NT2/D1 (cell line): ENCODE measurements around the gene ERVFRD-1.

ENCODE experiments used
- DNase-seq: peaks from one replicate; pipeline ENCODE4 v3.0.0-alpha.2; 2011; ENCODE audit warnings: low read depth, low spot score
- H3K27me3 ChIP-seq: 2 replicates; pipeline ENCODE4 v1.6.0; 2011; ENCODE audit warnings: mild to moderate bottlenecking; ENCODE audit not compliant: insufficient read length, insufficient read depth
- H3K36me3 ChIP-seq: 2 replicates; pipeline ENCODE4 v1.6.1; 2011; ENCODE audit warnings: mild to moderate bottlenecking, low read length, mixed read lengths; ENCODE audit not compliant: insufficient read depth, insufficient read length
- H3K4me1 ChIP-seq: 2 replicates; pipeline ENCODE4 v1.5.1; 2011; ENCODE audit not compliant: insufficient read depth, insufficient read length
- H3K4me3 ChIP-seq: 2 replicates; pipeline ENCODE4 v1.5.1; 2011; ENCODE audit warnings: low read depth; ENCODE audit not compliant: insufficient read length
- H3K9ac ChIP-seq: 2 replicates; pipeline ENCODE4 v1.6.0; 2011; ENCODE audit warnings: low read depth; ENCODE audit not compliant: insufficient read length
- H3K9me3 ChIP-seq: 2 replicates; pipeline ENCODE4 v1.5.1; 2011; ENCODE audit warnings: mild to moderate bottlenecking, low read length; ENCODE audit not compliant: insufficient read depth
- SUZ12 ChIP-seq: IDR thresholded peaks from 2 replicates; pipeline ENCODE4 v1.6.1; 2011; ENCODE audit not compliant: insufficient read length, insufficient read depth; ENCODE audit errors: extremely low read depth
- YY1 ChIP-seq: IDR thresholded peaks from 2 replicates; pipeline ENCODE4 v1.6.1; 2011; ENCODE audit not compliant: insufficient read length, insufficient read depth
- ZNF274 ChIP-seq: IDR thresholded peaks from 2 replicates; pipeline ENCODE4 v1.6.1; 2011; ENCODE audit warnings: mild to moderate bottlenecking, low read depth, low read length

ERVFRD-1 gene

GRCh38 chr6:11146117-11146826 is 34.7 kb upstream of the ERVFRD-1 start:
- no peak for DNase-seq
- Histone ChIP-seq H3K9me3 (no peaks in the 10 kb centered on the region), H3K36me3 (no peaks in the 10 kb centered on the region), H3K27me3 (no peaks in the 10 kb centered on the region), H3K4me3 (no peak overlapping the region), H3K4me1 (no peaks in the 10 kb centered on the region), H3K9ac (no peak overlapping the region)
- TF ChIP-seq SUZ12 = no peak
- no peak for TF ChIP-seq YY1
- TF ChIP-seq ZNF274 = no peak

GRCh38 chr6:11144393-11144851 is 32.9 kb upstream of the ERVFRD-1 start:
- DNase-seq = no peak
- Histone ChIP-seq H3K4me3 (no peak overlapping the region), H3K27me3 (no peaks in the 10 kb centered on the region), H3K9ac (no peak overlapping the region), H3K9me3 (no peaks in the 10 kb centered on the region), H3K36me3 (no peaks in the 10 kb centered on the region), H3K4me1 (no peaks in the 10 kb centered on the region)
- TF ChIP-seq SUZ12 = no peak
- TF ChIP-seq YY1 = no peak
- no peak for TF ChIP-seq ZNF274

GRCh38 chr6:11143394-11144371 is 32.2 kb upstream of the ERVFRD-1 start:
- Histone ChIP-seq H3K9ac (no peak overlapping the region), H3K27me3 (no peaks in the 10 kb centered on the region), H3K9me3 (no peaks in the 10 kb centered on the region), H3K4me3 (no peak overlapping the region), H3K36me3 (no peaks in the 10 kb centered on the region), H3K4me1 (no peaks in the 10 kb centered on the region)
- DNase-seq = no peak
- TF ChIP-seq YY1 = no peak
- TF ChIP-seq ZNF274 = no peak
- TF ChIP-seq SUZ12 = no peak

- Histone ChIP-seq H3K4me1 (no peaks in the 10 kb centered on the region), H3K9me3 (no peaks in the 10 kb centered on the region), H3K9ac (no peak overlapping the region), H3K36me3 (no peaks in the 10 kb centered on the region), H3K4me3 (no peak overlapping the region), H3K27me3 (no peaks in the 10 kb centered on the region)
- no peak for TF ChIP-seq YY1
- no peak for TF ChIP-seq ZNF274
- TF ChIP-seq SUZ12 = no peak
- no peak for DNase-seq
These were observed 30.9 kb upstream of the ERVFRD-1 start for GRCh38 chr6:11142296-11143027.

GRCh38 chr6:11141295-11141694 is 29.8 kb upstream of the ERVFRD-1 start:
- H3K9me3 ChIP-seq = no peaks in the 10 kb centered on the region

GRCh38 chr6:11140056-11140455 is 28.5 kb upstream of the ERVFRD-1 start:
- no peaks in the 10 kb centered on the region for H3K27me3 ChIP-seq
- no peaks in the 10 kb centered on the region for H3K9me3 ChIP-seq
- TF ChIP-seq ZNF274 = no peak
- TF ChIP-seq YY1 = no peak
- TF ChIP-seq SUZ12 = no peak
- no peak overlapping the region for H3K4me3 ChIP-seq
- no peaks in the 10 kb centered on the region for H3K4me1 ChIP-seq
- DNase-seq = no peak
- H3K9ac ChIP-seq = no peak overlapping the region
- peaks cover 9% of the 10 kb centered on the region for H3K36me3 ChIP-seq

More at GRCh38 chr6:11141295-11141694, 29.8 kb upstream of the ERVFRD-1 start:
- Histone ChIP-seq H3K36me3 (no peaks in the 10 kb centered on the region), H3K4me3 (no peak overlapping the region), H3K9ac (no peak overlapping the region), H3K4me1 (no peaks in the 10 kb centered on the region), H3K27me3 (no peaks in the 10 kb centered on the region)
- TF ChIP-seq ZNF274 = no peak
- TF ChIP-seq SUZ12 = no peak
- no peak for TF ChIP-seq YY1
- no peak for DNase-seq
